Retinal pigment epithelial cell (primary cell): ENCODE results near the gene TENM4.
A peak's percentile ranks its signal among the peaks of the same experiment; 100 is the strongest.

Experiments
- DNase-seq: peaks from one replicate; pipeline ENCODE4 v3.0.0-alpha.2; 2010; ENCODE audit warnings: low read depth
- H3K4me3 ChIP-seq: 2 replicates; pipeline ENCODE4 v1.5.1; 2011; ENCODE audit warnings: mild to moderate bottlenecking, low read length, control low read depth, moderate library complexity
- TF ChIP-seq, protein P1 (sequence below): conservative IDR thresholded peaks from 2 replicates; pipeline ENCODE4 v1.5.1; 2011; ENCODE audit warnings: low read depth, low read length, control low read depth, inconsistent platforms

TENM4 gene

DNA sequence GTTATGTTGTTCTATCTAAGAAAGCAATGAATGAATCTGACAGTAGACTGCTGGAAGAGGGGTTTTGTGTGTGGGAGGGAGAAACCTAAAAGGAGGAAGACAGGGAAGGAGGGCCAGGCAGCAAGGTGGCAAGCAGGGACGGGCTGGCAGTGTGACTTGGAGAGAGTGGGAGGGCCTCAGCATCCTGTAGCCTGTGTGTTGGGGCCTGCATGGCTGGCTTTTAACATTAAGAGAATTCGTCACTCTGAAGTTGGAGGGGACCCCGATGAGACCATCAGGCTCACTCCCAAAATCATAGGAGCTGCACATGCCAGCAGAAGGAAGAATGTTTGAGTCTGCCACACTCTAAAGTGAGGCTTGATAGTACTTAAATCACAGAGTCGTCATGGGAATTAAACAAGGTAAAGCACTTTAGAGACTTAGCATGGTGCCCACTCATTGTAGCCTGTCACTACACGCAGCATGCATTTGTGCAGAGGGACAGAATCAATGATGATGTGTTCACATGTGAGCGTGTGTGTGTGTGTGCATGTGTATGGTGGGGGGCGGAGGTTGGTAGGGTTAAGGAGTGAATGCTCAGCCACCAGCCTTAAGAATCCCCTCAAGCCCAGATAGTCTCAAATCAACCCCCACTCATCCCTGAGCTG is 199.5 kb downstream of the TENM4 start:
- H3K4me3 ChIP-seq: no peak overlapping the region
- TF ChIP-seq, protein P1, sequence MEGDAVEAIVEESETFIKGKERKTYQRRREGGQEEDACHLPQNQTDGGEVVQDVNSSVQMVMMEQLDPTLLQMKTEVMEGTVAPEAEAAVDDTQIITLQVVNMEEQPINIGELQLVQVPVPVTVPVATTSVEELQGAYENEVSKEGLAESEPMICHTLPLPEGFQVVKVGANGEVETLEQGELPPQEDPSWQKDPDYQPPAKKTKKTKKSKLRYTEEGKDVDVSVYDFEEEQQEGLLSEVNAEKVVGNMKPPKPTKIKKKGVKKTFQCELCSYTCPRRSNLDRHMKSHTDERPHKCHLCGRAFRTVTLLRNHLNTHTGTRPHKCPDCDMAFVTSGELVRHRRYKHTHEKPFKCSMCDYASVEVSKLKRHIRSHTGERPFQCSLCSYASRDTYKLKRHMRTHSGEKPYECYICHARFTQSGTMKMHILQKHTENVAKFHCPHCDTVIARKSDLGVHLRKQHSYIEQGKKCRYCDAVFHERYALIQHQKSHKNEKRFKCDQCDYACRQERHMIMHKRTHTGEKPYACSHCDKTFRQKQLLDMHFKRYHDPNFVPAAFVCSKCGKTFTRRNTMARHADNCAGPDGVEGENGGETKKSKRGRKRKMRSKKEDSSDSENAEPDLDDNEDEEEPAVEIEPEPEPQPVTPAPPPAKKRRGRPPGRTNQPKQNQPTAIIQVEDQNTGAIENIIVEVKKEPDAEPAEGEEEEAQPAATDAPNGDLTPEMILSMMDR: no peak
- no peak for DNase-seq

DNA sequence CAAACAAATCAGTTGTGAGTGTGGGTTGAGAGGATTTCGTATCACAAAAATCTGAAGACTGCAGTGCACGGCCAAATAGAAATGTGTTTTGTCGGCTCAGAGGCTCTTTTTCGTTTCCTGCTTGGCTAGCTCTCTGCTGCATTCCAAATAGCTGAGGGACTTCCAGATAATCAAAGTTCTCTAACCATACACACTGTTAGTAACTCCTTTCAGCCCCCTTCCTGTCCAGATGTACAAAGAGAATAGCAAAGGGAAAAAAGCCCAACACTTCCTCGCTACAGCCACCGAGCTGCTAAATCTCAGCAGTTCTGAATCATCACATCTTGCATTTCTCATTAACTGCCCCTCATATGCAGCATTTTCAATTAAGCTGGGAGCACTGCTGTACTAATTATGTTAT is 203.1 kb downstream of the TENM4 start:
- no peak overlapping the region for H3K4me3 ChIP-seq
- TF ChIP-seq, protein P1: no peak
- DNase-seq: peak; percentile 48

GRCh38 chr11:79237091-79237490 is 203.7 kb downstream of the TENM4 start:
- no peak overlapping the region for H3K4me3 ChIP-seq
- TF ChIP-seq, protein P1: no peak
- DNase-seq: peak; percentile 70

GRCh38 chr11:79236541-79236971 is 204.3 kb downstream of the TENM4 start:
- TF ChIP-seq, protein P1: no peak
- no peak overlapping the region for H3K4me3 ChIP-seq
- DNase-seq: no peak

- TF ChIP-seq, protein P1: no peak
- DNase-seq: no peak
- H3K4me3 ChIP-seq: no peak overlapping the region
These were observed 205.1 kb downstream of the TENM4 start for GRCh38 chr11:79235696-79236095.

- H3K4me3 ChIP-seq: no peak overlapping the region
- DNase-seq: no peak
- TF ChIP-seq, protein P1: no peak
These were observed 208.5 kb downstream of the TENM4 start for GRCh38 chr11:79232346-79232745.

GRCh38 chr11:79229047-79229446 is 211.8 kb downstream of the TENM4 start:
- DNase-seq: no peak
- TF ChIP-seq, protein P1: no peak
- H3K4me3 ChIP-seq: no peak overlapping the region
